Uterus (tissue), 4 donors: ENCODE measurements around the gene NPTXR. TPM values are rescaled to one million over a fixed set of nuclear protein-coding genes. Genes with fewer than 3 reads are reported as not detected.

Source experiments
- DNase-seq, 2 donors: peaks; one replicate each; pipeline ENCODE4 v3.0.0-alpha.2; 2019 to 2020
- H3K27ac ChIP-seq, 2 donors: fragments of 200-600 bp; sonication (generic); 1 replicate in 1 of 2; 2 replicates in 1 of 2; pipeline ENCODE4 v1.5.1; 2016 to 2018
- H3K27me3 ChIP-seq, 2 donors: fragments of 200-600 bp; sonication (generic); one replicate each; pipeline ENCODE4 v1.5.1; 2018 to 2019; ENCODE audit warnings: control low read depth in 1 of 2
- H3K36me3 ChIP-seq, 2 donors: fragments of 200-600 bp; sonication (generic); one replicate each; pipeline ENCODE4 v1.5.1; 2019; ENCODE audit warnings: control low read depth in 1 of 2
- H3K4me1 ChIP-seq, 2 donors: fragments of 200-600 bp; sonication (generic); one replicate each; pipeline ENCODE4 v1.5.1; 2018 to 2019; ENCODE audit warnings: control low read depth in 1 of 2
- H3K4me3 ChIP-seq, 2 donors: fragments of 200-600 bp; sonication (generic); 1 replicate in 1 of 2; 2 replicates in 1 of 2; pipeline ENCODE4 v1.5.1; 2018 to 2019; ENCODE audit warnings: mild to moderate bottlenecking in 1 of 2
- H3K9me3 ChIP-seq, 2 donors: fragments of 200-600 bp; sonication (generic); one replicate each; pipeline ENCODE4 v1.5.1; 2019; ENCODE audit warnings: control low read depth in 1 of 2
- CTCF ChIP-seq, 4 experiments: fragments of 200-600 bp in 2 of 4; fragments of 450-650 bp in 2 of 4; sonication (generic) in 2 of 4; IDR thresholded peaks; one replicate each; pipeline ENCODE4 v1.5.1; 2016 to 2019; ENCODE audit warnings: antibody characterized with exemption in 4 of 4, mild to moderate bottlenecking in 2 of 4, moderate library complexity in 1 of 4
- POLR2A ChIP-seq, 2 donors: fragments of 450-650 bp; IDR thresholded peaks; one replicate each; pipeline ENCODE4 v1.6.1; 2016; ENCODE audit warnings: antibody characterized with exemption in 2 of 2, mild to moderate bottlenecking in 1 of 2, moderate library complexity in 1 of 2
- intact Hi-C: fragments of 100-400 bp; cut with DNase I; formaldehyde crosslinking; loops from one replicate; pipeline ENCODE4 v1.15.1; 2023; ENCODE audit warnings: low total_unique reads
- total RNA-seq, 4 donors: library from RNA; depleted of rRNA in 3 of 4; stranded (reverse); fragments of >200 nt in 3 of 4; gene quantifications; one replicate each; pipeline versions ENCODE4 v1.1.0 to v1.2.4, GENCODE V29; 2014 to 2023
- donor health status: DM: yes; HTN: yes; CAD: no.

NPTXR gene
- total RNA-seq, 4 donors from 2014 or later: 1.8 to 24.1 (median 10.0) TPM

GRCh38 chr22:38841635-38842034 is 2.2 kb downstream of the NPTXR start:
- TF ChIP-seq POLR2A (IDR thresholded peaks at IDR 0.05) (no peak), CTCF (IDR thresholded peaks at IDR 0.05) (no peak)

GRCh38 chr22:38841211-38841610 is 2.6 kb downstream of the NPTXR start:
- Histone ChIP-seq H3K27me3 (no peaks in the 10 kb centered on the region), H3K36me3 (no peaks in the 10 kb centered on the region), H3K9me3 (no peaks in the 10 kb centered on the region), H3K27ac (no peak overlapping the region), H3K4me3 (no peak overlapping the region), H3K4me1 (peaks cover 0 to 10% of the 10 kb centered on the region in 2 donors)
- intact Hi-C loops: no loop called here
- TF ChIP-seq CTCF (IDR thresholded peaks at IDR 0.05): no peak
- TF ChIP-seq POLR2A (IDR thresholded peaks at IDR 0.05): no peak
- no peak for DNase-seq

More at GRCh38 chr22:38841635-38842034, 2.2 kb downstream of the NPTXR start:
- H3K27ac ChIP-seq: no peak overlapping the region
- DNase-seq: no peak
- H3K4me3 ChIP-seq: no peak overlapping the region
- H3K4me1 ChIP-seq: peaks cover 0 to 10% of the 10 kb centered on the region in 2 donors
- intact Hi-C loops: no loop called here
- no peaks in the 10 kb centered on the region for H3K9me3 ChIP-seq
- no peaks in the 10 kb centered on the region for H3K27me3 ChIP-seq
- H3K36me3 ChIP-seq: no peaks in the 10 kb centered on the region

- DNase-seq: no peak
- H3K9me3 ChIP-seq: no peaks in the 10 kb centered on the region
- H3K27me3 ChIP-seq: no peaks in the 10 kb centered on the region
- H3K4me3 ChIP-seq: no peak overlapping the region
- intact Hi-C loops: no loop called here
- TF ChIP-seq CTCF (IDR thresholded peaks at IDR 0.05) (no peak), POLR2A (IDR thresholded peaks at IDR 0.05) (no peak)
- H3K27ac ChIP-seq: no peak overlapping the region
- H3K4me1 ChIP-seq: peaks cover 0 to 10% of the 10 kb centered on the region in 2 donors
- no peaks in the 10 kb centered on the region for H3K36me3 ChIP-seq
Observed at GRCh38 chr22:38840129-38840528, 3.7 kb downstream of the NPTXR start.

GRCh38 chr22:38839686-38840085 is 4.1 kb downstream of the NPTXR start:
- TF ChIP-seq CTCF (IDR thresholded peaks at IDR 0.05) (no peak), POLR2A (IDR thresholded peaks at IDR 0.05) (no peak)
- Histone ChIP-seq H3K4me1 (peaks cover 0 to 10% of the 10 kb centered on the region in 2 donors), H3K4me3 (no peak overlapping the region), H3K27ac (no peak overlapping the region), H3K36me3 (no peaks in the 10 kb centered on the region), H3K27me3 (no peaks in the 10 kb centered on the region), H3K9me3 (no peaks in the 10 kb centered on the region)
- intact Hi-C loops: no loop called here
- no peak for DNase-seq

GRCh38 chr22:38837414-38837928 is 6.4 kb downstream of the NPTXR start:
- TF ChIP-seq POLR2A (IDR thresholded peaks at IDR 0.05) (no peak), CTCF (IDR thresholded peaks at IDR 0.05) (no peak)
- no peak overlapping the region for H3K4me3 ChIP-seq
- intact Hi-C loops: no loop called here

More at GRCh38 chr22:38837414-38837928, 6.4 kb downstream of the NPTXR start:
- Histone ChIP-seq H3K9me3 (no peaks in the 10 kb centered on the region), H3K27ac (no peak overlapping the region), H3K27me3 (no peaks in the 10 kb centered on the region), H3K36me3 (no peaks in the 10 kb centered on the region), H3K4me1 (peaks cover 0 to 2% of the 10 kb centered on the region in 2 donors)
- DNase-seq: no peak
